HG02588 (cell line): ENCODE data around the gene CPED1.
"Not testable (repeated sequence)": the region's sequence is repeated elsewhere in the genome, so short reads cannot be mapped to it uniquely, and the experiment has no call there.

ENCODE experiments used
- ATAC-seq: cut with Tn5 transposase; IDR thresholded peaks from one replicate; pipeline ENCODE4 v1.9.1; 2021; ENCODE audit warnings: mild to moderate bottlenecking, moderate library complexity; ENCODE audit not compliant: unreplicated experiment

CPED1 gene

DNA sequence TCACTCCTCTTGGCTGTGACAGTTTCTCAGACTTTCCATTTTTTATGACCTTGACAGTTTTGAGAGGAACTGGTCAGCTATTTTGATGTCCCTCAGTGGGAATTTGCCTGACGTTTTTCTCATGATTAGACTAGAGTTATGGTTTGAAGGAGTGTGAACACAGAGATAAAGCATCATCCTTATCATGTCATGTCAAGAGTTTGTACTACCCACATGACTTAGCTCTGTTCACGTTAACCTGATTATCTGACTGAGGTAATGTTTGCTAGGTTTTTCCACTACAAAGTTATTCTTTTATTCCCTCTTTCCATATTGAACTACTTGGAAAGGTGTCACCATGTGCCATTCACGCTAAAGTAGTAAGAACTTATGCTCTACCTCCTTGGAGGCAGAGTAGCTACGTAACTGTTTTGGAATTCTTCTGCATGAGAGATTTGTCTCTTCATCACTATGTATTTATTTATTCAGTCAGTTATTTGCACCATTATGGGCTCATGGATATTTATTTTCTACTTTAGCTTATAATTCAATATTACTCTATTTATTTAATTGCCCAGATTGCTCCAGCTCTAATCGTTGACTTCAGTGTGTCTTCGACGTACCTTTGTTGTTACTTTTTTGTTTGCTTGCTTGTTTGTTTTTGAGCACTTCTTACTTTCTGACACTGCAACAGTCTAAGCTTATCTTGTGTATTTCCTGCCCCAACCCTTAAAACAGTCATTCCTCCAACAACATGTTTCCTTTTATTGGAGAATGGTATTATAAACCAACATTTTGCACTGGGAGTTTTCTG lies 50.4 kb downstream of the CPED1 start:
- ATAC-seq: no peak

DNA sequence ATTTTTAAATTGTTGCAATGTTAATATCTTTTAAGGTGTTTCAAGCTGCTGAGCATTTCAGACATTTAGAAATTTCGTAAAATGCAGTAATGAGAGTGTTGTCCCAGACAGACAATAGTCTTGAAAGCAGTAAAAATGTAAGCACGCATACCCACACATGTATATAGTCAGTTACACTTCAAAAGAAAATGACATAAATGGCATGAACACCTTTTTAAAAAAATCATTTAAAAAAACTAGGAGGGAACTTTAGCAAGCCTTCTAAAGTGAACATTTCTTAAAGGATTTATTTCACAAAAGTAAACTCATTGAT lies 51.0 kb downstream of the CPED1 start:
- ATAC-seq: no peak

DNA sequence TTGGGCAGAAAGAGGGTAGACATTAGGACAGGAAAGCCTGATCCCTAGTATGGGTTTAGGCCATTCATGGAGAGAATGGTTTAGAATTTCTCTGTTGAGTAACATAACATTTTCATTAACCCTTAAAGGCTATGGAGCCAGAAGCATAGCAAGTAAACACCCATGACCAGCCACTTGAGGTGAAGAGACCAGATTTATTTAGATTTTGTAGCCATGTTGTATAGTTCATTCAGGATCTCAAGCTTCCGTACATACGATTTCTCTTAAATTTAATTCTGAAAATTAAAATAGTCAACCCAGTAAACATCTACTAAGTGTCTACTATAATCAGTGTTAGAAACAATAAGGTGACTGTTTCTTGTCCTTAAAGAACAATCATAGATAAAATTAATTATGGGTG lies 51.5 kb downstream of the CPED1 start:
- ATAC-seq: no peak

DNA sequence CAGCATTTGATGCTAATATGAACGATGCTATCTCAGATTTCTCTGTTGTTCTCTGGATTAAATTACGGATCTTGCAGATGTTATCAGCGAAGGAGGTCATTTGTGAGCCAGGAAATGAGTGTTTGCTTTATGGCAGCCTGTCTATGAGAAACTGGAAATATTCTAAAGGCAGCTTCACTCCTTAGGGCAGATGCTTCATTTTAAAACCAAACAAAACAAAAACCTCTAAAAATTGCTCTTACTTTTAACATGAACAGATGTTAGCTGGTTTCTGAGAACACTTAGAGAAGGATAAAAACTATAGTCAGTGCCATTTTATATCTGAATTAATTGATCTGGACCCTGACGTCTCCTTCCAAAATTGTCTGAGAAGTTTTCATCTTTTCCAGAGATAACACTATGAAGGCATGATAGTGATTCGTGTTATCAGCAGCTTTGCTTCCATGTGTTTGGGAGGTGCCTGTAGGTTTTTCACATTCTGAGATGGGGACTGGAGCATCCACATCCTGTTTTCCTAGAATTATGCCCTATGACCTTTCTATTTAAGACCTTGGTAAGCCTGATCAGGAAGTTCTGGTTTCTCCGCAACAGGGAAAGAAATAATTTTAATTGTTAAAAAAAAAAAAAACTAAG lies 53.1 kb downstream of the CPED1 start:
- ATAC-seq: no peak

DNA sequence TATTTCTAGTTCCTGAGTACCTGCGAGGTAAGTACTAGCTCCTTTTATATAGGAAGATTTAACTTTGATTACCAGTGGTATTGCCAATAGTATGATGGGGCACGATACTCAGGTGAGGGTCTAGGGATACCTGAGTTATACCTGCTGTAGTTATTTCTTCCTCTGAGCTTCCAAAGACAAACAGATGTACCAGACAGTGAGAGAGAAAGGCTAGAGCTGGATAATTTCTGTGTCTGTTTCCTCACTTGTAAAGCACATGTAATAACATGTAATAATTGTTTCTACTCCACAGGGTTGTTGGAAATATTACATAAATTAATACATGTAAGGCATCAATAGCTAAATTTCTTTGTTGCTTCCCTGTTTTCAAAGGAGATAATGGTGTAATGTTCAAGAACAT lies 53.7 kb downstream of the CPED1 start:
- ATAC-seq: no peak

DNA sequence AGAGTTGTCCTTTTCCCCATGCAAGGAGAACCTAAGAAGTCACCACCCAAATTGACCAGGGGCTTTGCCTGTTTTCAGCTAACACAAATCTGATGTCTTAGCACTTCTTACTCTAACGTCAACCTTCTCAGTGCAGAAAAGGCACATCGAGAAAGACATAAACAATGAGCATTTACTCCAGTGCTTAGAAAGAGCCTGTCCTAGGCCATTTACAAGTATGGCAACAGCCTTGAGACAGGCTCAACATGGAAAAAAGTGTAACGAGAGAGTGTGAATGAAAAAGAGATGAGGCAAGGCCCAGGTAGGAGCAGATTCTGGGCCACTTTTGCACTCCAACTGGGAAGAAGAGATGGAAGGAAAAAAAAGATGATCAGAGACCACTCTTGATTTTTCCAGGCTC lies 54.4 kb downstream of the CPED1 start:
- ATAC-seq: no peak

DNA sequence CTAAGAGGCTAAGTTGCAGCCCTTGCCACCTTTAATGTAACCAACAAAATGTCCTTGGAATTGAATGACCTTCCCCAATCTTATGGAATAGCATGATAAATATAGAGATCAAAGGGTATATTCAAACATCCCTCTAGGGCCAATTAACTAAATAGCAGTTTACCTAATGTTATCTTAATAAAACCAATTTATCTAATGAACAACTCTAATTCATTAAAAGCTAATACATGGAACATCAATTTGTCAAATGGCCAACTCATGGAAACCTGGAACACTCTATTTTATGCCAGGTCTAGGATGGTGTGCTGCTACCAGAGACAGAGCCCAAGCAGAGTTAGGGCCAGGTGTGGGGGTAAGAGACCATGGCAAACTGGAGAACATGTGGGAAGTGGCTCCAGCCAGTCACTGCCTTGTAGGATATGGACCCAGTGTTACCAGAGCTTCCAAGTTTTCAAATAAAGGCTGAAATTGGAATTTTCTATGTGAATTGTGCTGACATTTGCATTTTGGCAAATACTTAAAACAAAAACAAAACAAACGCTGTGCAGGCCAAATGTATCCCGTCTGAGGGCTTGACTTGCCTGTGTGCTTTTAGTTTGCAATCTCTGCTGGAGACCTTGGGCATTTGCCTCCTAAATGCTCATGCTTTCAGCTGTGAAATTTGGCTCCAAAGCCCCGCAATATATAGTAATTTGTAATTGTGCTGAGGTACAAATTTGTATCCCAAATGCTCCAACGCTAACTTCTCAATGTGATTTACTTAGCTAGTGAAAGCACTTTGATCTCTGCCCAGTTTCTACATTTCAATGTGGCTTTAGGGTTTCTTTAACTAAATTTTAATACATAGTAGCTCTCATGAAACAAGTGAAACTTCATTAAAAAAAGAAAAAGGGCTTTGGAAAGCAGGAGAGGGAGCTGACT lies 55.1 kb downstream of the CPED1 start:
- no peak for ATAC-seq

DNA sequence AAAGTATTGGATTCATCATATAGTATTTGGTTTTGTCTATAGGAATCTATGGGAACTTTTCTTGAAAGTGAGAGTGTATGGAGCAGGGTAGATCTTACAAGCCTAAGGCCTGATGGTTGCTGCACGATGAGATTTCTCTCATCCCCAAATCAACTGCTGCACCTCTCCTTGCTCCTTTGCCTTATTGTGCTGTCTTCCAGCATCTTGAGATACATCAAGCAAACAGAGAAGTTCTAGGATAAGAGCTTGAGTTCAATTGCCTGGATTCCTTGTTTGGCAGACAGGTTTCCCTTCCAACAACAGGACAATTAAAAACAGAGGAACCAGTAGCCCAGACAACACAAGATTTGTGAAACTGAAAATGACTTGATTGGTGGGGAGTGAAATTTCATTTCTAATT lies 56.6 kb downstream of the CPED1 start:
- ATAC-seq: no peak

DNA sequence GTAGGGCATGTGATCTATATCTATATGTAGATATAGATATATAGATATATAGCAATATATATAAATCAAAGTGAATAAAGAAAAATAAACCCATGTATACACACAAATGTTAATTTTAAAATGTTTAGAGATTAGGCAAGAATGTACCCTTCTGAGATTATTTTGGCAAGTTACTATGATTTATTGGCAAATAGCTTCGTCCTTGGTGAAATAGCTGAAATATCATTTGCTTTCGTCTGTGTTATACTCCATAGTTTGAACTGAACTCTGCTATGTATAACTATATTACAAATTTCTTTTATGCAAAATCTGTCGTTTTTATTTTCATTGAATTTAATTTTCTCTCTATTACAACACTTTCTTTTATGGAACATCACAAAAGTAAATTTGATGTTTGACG lies 57.5 kb downstream of the CPED1 start:
- ATAC-seq: no peak

DNA sequence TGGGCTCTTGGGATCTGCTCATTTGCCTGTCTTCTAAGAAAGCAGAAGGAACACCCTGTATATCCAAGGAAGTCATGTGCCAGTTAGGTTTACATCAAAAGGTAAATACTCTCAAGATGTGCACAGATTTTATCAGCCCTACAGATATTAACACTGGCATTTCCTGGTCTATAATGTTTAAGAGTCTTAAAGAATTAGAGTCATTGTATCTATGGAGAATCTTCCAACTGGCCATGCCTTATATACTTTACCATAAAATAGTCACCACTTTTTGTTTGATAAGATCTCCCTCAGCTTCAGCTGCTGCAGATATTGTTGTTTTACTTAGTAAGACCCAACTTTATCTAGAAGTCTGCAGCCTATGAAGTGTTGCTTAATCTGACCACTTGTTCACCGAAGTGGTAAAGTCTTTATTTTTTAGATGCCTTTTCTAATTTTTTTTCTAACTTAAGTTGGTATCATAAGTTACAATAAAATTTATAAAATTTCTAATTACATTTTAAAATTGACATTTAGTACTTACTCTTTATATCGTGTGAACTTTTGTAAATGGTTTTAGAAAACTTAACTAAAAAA lies 58.5 kb downstream of the CPED1 start:
- no peak for ATAC-seq

DNA sequence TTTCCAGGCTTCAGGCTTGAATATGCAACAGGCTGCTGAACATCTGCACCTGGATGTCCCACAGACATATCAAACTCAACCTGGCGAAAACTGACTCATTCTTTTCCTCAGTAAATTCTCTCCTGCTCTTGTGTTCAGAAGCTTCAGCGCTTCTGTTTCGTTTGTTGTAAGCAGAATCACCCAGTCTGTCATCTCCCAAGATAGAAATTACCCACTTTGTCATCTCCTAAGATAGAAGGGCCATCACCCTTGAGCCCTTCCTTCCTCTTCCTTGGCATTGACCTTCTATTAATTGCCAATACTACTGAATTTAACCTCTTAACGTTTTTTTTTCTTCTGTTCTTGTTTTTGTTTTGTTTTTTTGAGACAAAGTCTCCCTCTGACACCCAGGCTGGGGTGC lies 59.7 kb downstream of the CPED1 start:
- ATAC-seq: no peak

DNA sequence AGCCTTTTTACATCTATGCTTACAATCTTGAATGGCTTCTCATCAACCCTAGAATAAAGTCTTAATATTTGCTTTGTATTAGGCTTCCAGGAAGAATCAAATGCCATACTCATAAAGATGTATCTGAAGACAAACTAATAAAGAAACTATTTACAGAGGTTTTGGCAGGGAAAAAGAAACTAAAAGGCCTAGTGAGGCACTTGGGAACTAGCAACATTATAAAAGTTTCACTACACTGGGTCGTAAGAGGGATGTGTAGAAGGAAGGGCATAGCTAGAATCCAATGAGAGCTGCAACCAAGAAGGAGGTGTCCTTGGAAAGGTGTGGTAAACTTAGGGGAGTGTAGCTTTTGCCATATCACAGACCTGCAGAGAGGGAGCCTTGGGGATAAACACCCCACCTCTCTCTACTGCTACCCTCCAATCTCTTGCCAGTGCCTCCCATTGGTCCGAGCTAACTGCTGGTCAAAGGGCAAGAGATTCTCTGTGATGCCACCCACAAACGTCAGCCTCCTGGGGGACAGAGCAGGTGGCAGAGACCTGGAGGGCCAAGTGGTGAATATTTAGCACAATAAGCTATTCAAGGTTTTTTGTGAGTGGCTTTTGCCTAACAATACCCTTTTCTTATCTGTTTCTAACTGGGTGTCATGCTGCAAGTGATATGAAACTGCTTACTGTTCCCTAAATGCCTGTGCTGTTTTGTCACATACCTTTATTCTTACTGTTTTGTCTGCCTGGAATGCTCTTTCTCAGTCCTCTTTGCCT lies 60.7 kb downstream of the CPED1 start:
- no peak for ATAC-seq

DNA sequence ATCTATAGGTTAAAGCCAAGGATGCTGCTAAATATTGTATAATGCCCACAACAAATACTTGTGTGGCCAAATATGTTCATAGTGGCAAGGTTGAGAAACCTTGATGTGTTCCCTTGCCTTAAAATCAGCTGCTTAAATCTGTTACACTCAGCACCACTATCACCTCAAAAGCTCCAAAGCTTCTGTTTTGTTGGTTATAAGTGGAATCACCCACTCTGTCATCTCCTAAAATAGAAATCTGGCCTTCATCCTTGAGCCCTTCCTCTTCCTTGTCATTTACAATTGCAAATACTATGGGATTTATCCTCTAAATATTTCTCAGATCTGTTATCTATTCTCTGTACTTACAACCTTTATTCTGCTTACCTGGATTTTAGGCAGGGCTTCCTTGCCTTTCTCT lies 61.4 kb downstream of the CPED1 start:
- no peak for ATAC-seq

DNA sequence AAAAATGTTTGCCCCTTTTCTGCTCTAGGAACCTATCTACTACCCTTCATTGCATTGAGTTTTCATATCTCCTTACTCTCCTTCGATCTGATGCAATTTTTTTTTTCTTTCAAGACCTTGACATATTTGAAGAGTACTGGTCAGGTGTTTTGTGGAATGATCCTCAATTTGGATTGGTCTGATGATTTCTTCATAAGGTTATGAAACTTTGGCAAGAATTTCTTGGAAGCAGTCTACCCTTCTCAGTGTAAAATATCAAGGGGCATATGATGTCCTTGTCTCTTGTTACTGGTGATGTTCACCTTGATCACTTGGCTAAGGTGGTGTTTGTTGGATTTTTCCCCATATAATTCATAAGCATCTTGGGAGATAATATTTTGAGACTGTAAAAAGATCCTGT lies 64.7 kb downstream of the CPED1 start:
- no peak for ATAC-seq

DNA sequence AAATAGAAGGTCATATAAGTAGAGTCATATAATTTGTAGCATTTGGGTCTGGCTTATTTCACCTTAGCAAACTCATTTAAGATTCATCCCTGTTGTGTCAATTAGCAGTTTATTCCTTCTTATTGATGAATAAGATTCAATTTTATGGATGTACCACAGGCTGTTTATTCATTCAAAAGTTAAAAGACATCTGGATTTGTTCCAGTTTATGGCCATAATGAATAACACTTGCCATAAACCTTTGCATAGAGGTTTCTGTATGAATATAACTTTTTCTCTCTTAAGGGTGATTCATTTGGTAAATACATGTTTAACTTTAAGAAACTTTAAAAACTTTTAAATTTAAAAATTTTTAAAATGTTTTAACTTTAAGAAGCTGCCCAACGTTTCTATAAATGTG lies 66.4 kb downstream of the CPED1 start:
- ATAC-seq: no peak

DNA sequence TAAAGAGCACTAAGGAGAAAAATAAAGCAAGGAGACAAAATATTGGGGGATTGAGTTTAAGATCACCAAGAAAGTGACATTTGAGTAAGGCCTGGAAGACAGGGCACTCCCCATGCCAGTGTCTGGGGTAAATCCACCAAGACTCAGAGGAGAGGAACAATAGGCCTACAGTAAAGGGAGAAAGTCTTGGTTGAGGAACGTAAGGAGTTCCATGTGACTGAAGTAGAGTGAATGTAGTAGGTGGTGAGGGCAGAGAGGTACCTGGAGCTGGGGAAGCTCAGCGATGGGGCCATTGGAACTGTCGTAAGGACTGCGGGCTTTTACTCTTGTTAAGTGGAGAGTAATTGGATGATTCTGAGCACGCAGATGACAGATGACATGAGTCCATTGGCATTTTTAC lies 69.4 kb downstream of the CPED1 start:
- ATAC-seq: no peak

DNA sequence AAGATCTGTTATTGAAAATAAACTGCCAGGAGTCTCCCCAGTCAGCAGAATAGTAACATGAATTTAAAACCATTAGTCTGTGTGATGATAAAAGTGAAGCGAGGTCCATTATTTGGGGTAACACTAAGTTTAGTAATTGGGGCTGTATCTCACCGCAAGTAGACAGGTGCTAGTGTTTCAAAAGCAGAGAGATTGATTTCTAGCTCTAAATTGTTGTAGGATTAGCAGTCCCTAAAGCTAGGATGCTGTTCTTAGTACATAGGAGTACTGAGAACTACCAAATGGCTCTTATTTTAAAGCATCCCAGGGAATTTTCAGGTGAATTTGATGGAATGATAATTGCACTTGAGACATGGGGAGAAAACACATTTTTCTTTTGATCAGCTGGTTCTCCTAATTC lies 70.5 kb downstream of the CPED1 start:
- ATAC-seq: no peak

DNA sequence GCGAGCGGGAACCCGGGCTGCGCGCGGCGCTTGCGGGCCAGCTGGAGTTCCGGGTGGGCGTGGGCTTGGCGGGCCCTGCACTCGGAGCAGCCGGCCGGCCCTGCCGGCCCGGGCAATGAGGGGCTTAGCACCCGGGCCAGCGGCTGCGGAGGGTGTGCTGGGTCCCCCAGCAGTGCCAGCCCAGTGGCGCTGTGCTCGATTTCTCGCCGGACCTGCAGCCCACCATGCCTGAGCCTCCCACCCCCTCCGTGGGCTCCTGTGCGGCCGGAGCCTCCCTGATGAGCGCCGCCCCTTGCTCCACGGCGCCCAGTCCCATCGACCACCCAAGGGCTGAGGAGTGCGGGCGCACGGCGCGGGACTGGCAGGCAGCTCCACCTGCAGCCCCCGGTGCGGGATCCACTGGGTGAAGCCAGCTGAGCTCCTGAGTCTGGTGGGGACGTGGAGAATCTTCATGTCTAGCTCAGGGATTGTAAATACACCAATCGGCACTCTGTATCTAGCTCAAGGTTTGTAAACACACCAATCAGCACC lies 71.5 kb downstream of the CPED1 start:
- not testable (repeated sequence) for ATAC-seq

DNA sequence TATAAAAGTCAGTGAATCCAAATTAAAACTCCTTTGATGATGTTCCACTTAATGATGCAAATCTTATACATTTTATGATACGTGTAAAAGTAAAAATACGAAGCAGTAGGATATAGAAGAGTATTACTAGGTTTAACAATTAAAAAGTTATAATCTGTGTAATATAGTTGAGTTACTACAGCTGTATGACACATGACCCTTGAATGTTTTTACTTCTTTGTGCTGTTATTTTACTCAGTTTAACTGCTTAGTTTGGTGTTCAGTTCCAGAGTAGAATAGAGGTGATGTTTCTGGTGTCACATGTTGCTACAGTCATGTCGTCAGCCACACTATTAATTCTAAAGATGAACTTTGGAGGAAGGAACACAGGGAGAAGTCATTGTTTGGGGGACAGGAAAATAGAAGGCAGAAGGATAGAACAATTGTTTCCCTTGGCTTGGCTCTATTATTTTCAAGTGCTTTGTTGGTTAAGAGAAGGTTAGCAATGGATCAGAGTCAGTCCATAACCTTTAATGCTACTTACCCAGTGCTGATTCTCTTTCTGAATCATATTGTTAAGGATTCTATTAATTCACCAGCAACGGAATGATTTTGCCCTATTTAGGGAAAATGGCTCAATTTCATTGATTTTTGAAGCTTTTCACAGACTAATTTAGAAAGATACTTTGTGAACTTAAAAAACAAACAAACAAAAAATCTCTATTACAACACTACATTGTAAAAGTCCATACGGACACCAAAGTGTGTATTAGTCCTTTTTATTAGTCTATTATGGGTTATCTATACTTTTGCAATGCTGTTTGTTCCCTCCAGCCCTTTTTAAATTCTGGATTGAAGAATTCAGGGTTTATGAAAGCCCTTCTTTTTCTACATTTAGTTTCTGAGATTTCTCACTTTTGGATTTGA lies 73.4 kb downstream of the CPED1 start:
- ATAC-seq: no peak
